H9 (cell line): ENCODE data around the gene BTBD7. TPM values are rescaled to one million over a fixed set of nuclear protein-coding genes. Genes with fewer than 3 reads are reported as not detected.

Source experiments
- DNase-seq: peaks from one replicate; pipeline ENCODE4 v3.0.0-alpha.2; 2017
- H2AFZ ChIP-seq: one replicate; pipeline ENCODE4 v1.6.1; 2013; ENCODE audit warnings: mild to moderate bottlenecking, low read length, control low read depth, moderate library complexity
- H2AK5ac ChIP-seq: 2 replicates; pipeline ENCODE4 v1.6.1; 2013; ENCODE audit warnings: low read length, control low read depth, mixed read lengths; ENCODE audit not compliant: insufficient read length
- H2BK120ac ChIP-seq: one replicate; pipeline ENCODE4 v1.6.1; 2013; ENCODE audit warnings: low read depth, mild to moderate bottlenecking, low read length, control low read depth, inconsistent platforms; ENCODE audit not compliant: poor library complexity, severe bottlenecking
- H2BK12ac ChIP-seq: 2 replicates; pipeline ENCODE4 v1.6.1; 2013; ENCODE audit warnings: low read length, control low read depth, mixed read lengths, low read depth; ENCODE audit not compliant: insufficient read length
- H2BK15ac ChIP-seq: 2 replicates; pipeline ENCODE4 v1.6.1; 2013; ENCODE audit warnings: low read depth, low read length, control low read depth
- H2BK20ac ChIP-seq: one replicate; pipeline ENCODE4 v1.6.1; 2013; ENCODE audit warnings: low read depth, mild to moderate bottlenecking, low read length, control low read depth, inconsistent platforms; ENCODE audit not compliant: poor library complexity, severe bottlenecking
- H2BK5ac ChIP-seq: 2 replicates; pipeline ENCODE4 v1.6.1; 2013; ENCODE audit warnings: low read length, control low read depth, mixed read lengths; ENCODE audit not compliant: insufficient read length
- H3K14ac ChIP-seq: 2 replicates; pipeline ENCODE4 v1.6.1; 2013; ENCODE audit warnings: low read length, control low read depth; ENCODE audit not compliant: insufficient read depth
- H3K18ac ChIP-seq: 2 replicates; pipeline ENCODE4 v1.6.1; 2013; ENCODE audit warnings: low read depth, mild to moderate bottlenecking, mixed read lengths, low read length, control low read depth; ENCODE audit not compliant: insufficient read length
- H3K23ac ChIP-seq: 2 replicates; pipeline ENCODE4 v1.6.1; 2013; ENCODE audit warnings: low read length, control low read depth, mixed read lengths, low read depth; ENCODE audit not compliant: insufficient read length
- H3K23me2 ChIP-seq: 2 replicates; pipeline ENCODE4 v1.6.1; 2013; ENCODE audit warnings: low read depth, mild to moderate bottlenecking, mixed read lengths, low read length, control low read depth; ENCODE audit not compliant: insufficient read length, poor library complexity, severe bottlenecking
- H3K27ac ChIP-seq: 2 replicates; pipeline ENCODE4 v1.5.1; 2013; ENCODE audit warnings: low read length, control low read depth, mixed read lengths, low read depth; ENCODE audit not compliant: insufficient read length
- H3K27me3 ChIP-seq: 2 replicates; pipeline ENCODE4 v1.6.1; 2013; ENCODE audit warnings: low read length, control low read depth, inconsistent platforms; ENCODE audit not compliant: insufficient read depth
- H3K4ac ChIP-seq: 2 replicates; pipeline ENCODE4 v1.6.1; 2013; ENCODE audit warnings: low read depth, mild to moderate bottlenecking, control low read depth, inconsistent platforms, low read length, moderate library complexity
- H3K4me1 ChIP-seq: 2 replicates; pipeline ENCODE4 v1.6.1; 2013; ENCODE audit warnings: low read length, control low read depth, inconsistent platforms; ENCODE audit not compliant: insufficient read depth
- H3K4me2 ChIP-seq: 2 replicates; pipeline ENCODE4 v1.6.1; 2013; ENCODE audit warnings: low read length, control low read depth, mixed read lengths; ENCODE audit not compliant: insufficient read length, insufficient read depth
- H3K56ac ChIP-seq: 2 replicates; pipeline ENCODE4 v1.6.1; 2013; ENCODE audit warnings: low read depth, mild to moderate bottlenecking, mixed read lengths, low read length, control low read depth; ENCODE audit not compliant: insufficient read length
- H3K79me1 ChIP-seq: 2 replicates; pipeline ENCODE4 v1.6.1; 2013; ENCODE audit warnings: low read depth, mild to moderate bottlenecking, moderate library complexity, low read length, control low read depth, inconsistent platforms; ENCODE audit not compliant: insufficient read depth, poor library complexity, severe bottlenecking
- H3K79me2 ChIP-seq: 2 replicates; pipeline ENCODE4 v1.6.1; 2013; ENCODE audit warnings: low read length, control low read depth, inconsistent platforms; ENCODE audit not compliant: insufficient read depth
- H3K9ac ChIP-seq: 2 replicates; pipeline ENCODE4 v1.6.1; 2013; ENCODE audit warnings: low read length, control low read depth, mixed read lengths; ENCODE audit not compliant: insufficient read length; ENCODE audit errors: extremely low read depth
- H3K9me3 ChIP-seq: one replicate; pipeline ENCODE4 v1.6.1; 2013; ENCODE audit warnings: low read depth, low read length, inconsistent platforms; ENCODE audit not compliant: control insufficient read depth
- H3T11ph ChIP-seq: one replicate; pipeline ENCODE4 v1.6.1; 2013; ENCODE audit warnings: mild to moderate bottlenecking, low read length, control low read depth, inconsistent platforms
- H4K20me1 ChIP-seq: one replicate; pipeline ENCODE4 v1.6.1; 2013; ENCODE audit not compliant: control insufficient read depth, insufficient read length, insufficient read depth
- H4K5ac ChIP-seq: 2 replicates; pipeline ENCODE4 v1.6.1; 2013; ENCODE audit warnings: low read depth, mild to moderate bottlenecking, mixed read lengths, low read length, control low read depth; ENCODE audit not compliant: insufficient read length
- H4K8ac ChIP-seq: replicated peaks from 2 replicates; pipeline ENCODE4 v1.6.1; 2013; ENCODE audit warnings: low read length, control low read depth, mixed read lengths, low read depth; ENCODE audit not compliant: insufficient read length
- H4K91ac ChIP-seq: 2 replicates; pipeline ENCODE4 v1.6.1; 2013; ENCODE audit warnings: low read depth, mild to moderate bottlenecking, moderate library complexity, mixed read lengths, low read length, control low read depth; ENCODE audit not compliant: insufficient read length
- H3K27ac Mint-ChIP-seq, 3 experiments: 2 replicates in 2 of 3; 3 replicates in 1 of 3; pipeline ENCODE4 v1.8.0; 2020 to 2021; ENCODE audit warnings: mixed read lengths in 3 of 3, mild to moderate bottlenecking in 1 of 3, moderate library complexity in 1 of 3
- H3K27me3 Mint-ChIP-seq: 2 replicates; pipeline ENCODE4 v1.8.0; 2021; ENCODE audit warnings: low read depth, mild to moderate bottlenecking, moderate library complexity, mixed read lengths
- H3K36me3 Mint-ChIP-seq, 3 experiments: 2 replicates in 2 of 3; 3 replicates in 1 of 3; pipeline ENCODE4 v1.8.0; 2020 to 2021; ENCODE audit warnings: low read depth in 3 of 3, mixed read lengths in 3 of 3; ENCODE audit not compliant: insufficient read depth in 1 of 3
- H3K4me1 Mint-ChIP-seq, 2 experiments: 2 replicates each; pipeline ENCODE4 v1.8.0; 2020; ENCODE audit warnings: mixed read lengths in 2 of 2
- H3K4me3 Mint-ChIP-seq, 2 experiments: 2 replicates in 1 of 2; 3 replicates in 1 of 2; pipeline ENCODE4 v1.8.0; 2020 to 2021; ENCODE audit warnings: mild to moderate bottlenecking in 2 of 2, mixed read lengths in 2 of 2, moderate library complexity in 1 of 2
- H3K9me3 Mint-ChIP-seq, 2 experiments: 2 replicates in 1 of 2; 3 replicates in 1 of 2; pipeline ENCODE4 v1.8.0; 2020; ENCODE audit warnings: mild to moderate bottlenecking in 2 of 2, mixed read lengths in 2 of 2, moderate library complexity in 1 of 2
- WGBS: extraction: QIAGEN DNeasy Blood & Tissue Kit; methylation state at CpG from one replicate; pipeline ENCODE4 v1.1.7; 2013; ENCODE audit warnings: missing lambda C conversion rate, low lambda C conversion rate, mixed read lengths; ENCODE audit not compliant: insufficient read length; ENCODE audit errors: extremely low coverage; 5-methylcytosine and 5-hydroxymethylcytosine counted together
- total RNA-seq: library from RNA; stranded (reverse); gene quantifications from 2 replicates; pipeline ENCODE4 v1.2.1, GENCODE V29; 2021
- TF ChIP-seq, protein P1 (sequence below): fragments of 200-600 bp; sonication (generic); conservative IDR thresholded peaks from 3 replicates; pipeline ENCODE4 v1.8.0; 2021; ENCODE audit warnings: antibody characterized with exemption, mild to moderate bottlenecking

BTBD7 gene
- total RNA-seq, 1 experiment from 2014 or later: 44.1 TPM

DNA sequence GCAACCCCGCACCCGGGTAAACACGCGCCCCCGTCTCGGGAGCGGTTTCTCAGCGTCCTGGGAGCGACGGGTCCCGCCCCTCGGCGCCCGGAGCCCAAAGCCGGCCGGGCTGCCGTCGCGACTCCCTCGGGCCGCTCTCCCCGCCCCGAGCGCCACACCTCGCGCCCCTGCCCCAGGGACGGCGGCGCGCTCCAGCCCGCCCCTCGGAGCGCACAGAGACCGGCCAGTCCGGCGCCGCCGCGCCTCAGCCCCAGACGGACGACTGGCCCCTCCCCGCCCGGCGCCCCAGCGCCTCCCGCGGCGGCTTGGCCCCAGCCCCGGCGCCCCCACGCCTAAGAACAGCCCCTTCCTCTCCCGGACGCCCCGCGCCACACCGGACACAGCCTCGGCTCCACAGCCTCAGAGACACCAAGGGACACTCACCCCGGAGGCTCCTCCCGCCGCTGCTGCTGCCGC, 411 bp downstream of the BTBD7 start:
- Histone ChIP-seq H3K9ac (peak overlapping the region; percentile 40), H3K4me1 (0 out of 2 replicates have a peak, but pooled peaks cover 2% of the 10 kb centered on the region), H3K14ac (peak overlapping the region; percentile 83), H3K23me2 (peaks cover 7% of the 10 kb centered on the region), H3T11ph (no peak overlapping the region), H2BK5ac (no peak overlapping the region), H2BK12ac (no peak overlapping the region), H3K23ac (no peak overlapping the region), H4K5ac (no peak overlapping the region), H3K79me2 (peaks cover 22% of the 10 kb centered on the region), H3K18ac (no peak overlapping the region), H4K91ac (no peak overlapping the region), H2BK15ac (no peak overlapping the region), H2AFZ (no peak overlapping the region), H3K79me1 (peaks cover 9% of the 10 kb centered on the region), H3K27me3 (no peaks in the 10 kb centered on the region), H3K56ac (no peak overlapping the region), H4K20me1 (no peaks in the 10 kb centered on the region), H2BK20ac (no peak overlapping the region), H3K4me2 (peak overlapping the region; percentile 98), H2AK5ac (no peak overlapping the region), H3K27ac (no peak overlapping the region), H4K8ac (no peak overlapping the region), H3K9me3 (peaks cover 8% of the 10 kb centered on the region), H2BK120ac (no peak overlapping the region), H3K4ac (no peak overlapping the region)
- TF ChIP-seq, protein P1, sequence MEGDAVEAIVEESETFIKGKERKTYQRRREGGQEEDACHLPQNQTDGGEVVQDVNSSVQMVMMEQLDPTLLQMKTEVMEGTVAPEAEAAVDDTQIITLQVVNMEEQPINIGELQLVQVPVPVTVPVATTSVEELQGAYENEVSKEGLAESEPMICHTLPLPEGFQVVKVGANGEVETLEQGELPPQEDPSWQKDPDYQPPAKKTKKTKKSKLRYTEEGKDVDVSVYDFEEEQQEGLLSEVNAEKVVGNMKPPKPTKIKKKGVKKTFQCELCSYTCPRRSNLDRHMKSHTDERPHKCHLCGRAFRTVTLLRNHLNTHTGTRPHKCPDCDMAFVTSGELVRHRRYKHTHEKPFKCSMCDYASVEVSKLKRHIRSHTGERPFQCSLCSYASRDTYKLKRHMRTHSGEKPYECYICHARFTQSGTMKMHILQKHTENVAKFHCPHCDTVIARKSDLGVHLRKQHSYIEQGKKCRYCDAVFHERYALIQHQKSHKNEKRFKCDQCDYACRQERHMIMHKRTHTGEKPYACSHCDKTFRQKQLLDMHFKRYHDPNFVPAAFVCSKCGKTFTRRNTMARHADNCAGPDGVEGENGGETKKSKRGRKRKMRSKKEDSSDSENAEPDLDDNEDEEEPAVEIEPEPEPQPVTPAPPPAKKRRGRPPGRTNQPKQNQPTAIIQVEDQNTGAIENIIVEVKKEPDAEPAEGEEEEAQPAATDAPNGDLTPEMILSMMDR: no peak
- H3K27ac Mint-ChIP-seq: peak overlapping the region in 1 of 3 experiments; percentile 89; a peak in 1 of 7 replicates
- peaks cover 11 to 12% of the 10 kb centered on the region in 2 experiments for H3K9me3 Mint-ChIP-seq
- peak overlapping the region; percentile 90 to 97 for H3K4me3 Mint-ChIP-seq
- H3K4me1 Mint-ChIP-seq: peaks cover 45 to 47% of the 10 kb centered on the region in 2 experiments
- DNase-seq: no peak
- peaks cover 13 to 23% (median 15%) of the 10 kb centered on the region in 3 experiments for H3K36me3 Mint-ChIP-seq
- no peaks in the 10 kb centered on the region for H3K27me3 Mint-ChIP-seq
- WGBS: no CpG with 5 or more reads among the region's 61 CpGs
